Hematopoietic multipotent progenitor cell treated with erythropoietin and hydrocortisone succinate and interleukin-3 and kit ligand, for 6 days (in vitro differentiated cells): Measurements from ENCODE around the gene SAG.
A peak's percentile ranks its signal among the peaks of the same experiment; 100 is the strongest.

Source experiments
- DNase-seq: peaks from one replicate; pipeline ENCODE4 v3.0.0-alpha.2; 2015

The SAG gene

GRCh38 chr2:233307565-233307964, at the start of gene SAG:
TSS of gene SAG (plus strand) at chr2:233307816. CDS start at chr2:233309190, 1,374 bp downstream.
- no peak for DNase-seq

GRCh38 chr2:233258211-233258610, 49.4 kb upstream of the SAG start:
- DNase-seq, result no peak

- no peak for DNase-seq
These were observed 47.9 kb upstream of the SAG start for GRCh38 chr2:233259730-233260129.

GRCh38 chr2:233260661-233261060, 47.0 kb upstream of the SAG start:
- DNase-seq, result no peak

GRCh38 chr2:233261819-233262555, 45.6 kb upstream of the SAG start:
- no peak for DNase-seq

GRCh38 chr2:233262562-233262961, 45.1 kb upstream of the SAG start:
- DNase-seq, result no peak

GRCh38 chr2:233263045-233263570, 44.5 kb upstream of the SAG start:
- DNase-seq, result no peak

GRCh38 chr2:233264667-233265066, 42.9 kb upstream of the SAG start:
- DNase-seq, result no peak

GRCh38 chr2:233265899-233266431, 41.7 kb upstream of the SAG start:
- no peak for DNase-seq

- no peak for DNase-seq
These were observed 41.1 kb upstream of the SAG start for GRCh38 chr2:233266481-233266880.

GRCh38 chr2:233267516-233268245, 39.9 kb upstream of the SAG start:
- DNase-seq, result peak; percentile 18

- no peak for DNase-seq
These were observed 37.2 kb upstream of the SAG start for GRCh38 chr2:233270366-233270765.

- no peak for DNase-seq
These were observed 36.7 kb upstream of the SAG start for GRCh38 chr2:233270951-233271350.

GRCh38 chr2:233271693-233272092, 35.9 kb upstream of the SAG start:
- DNase-seq, result no peak

GRCh38 chr2:233273120-233273519, 34.5 kb upstream of the SAG start:
- no peak for DNase-seq

GRCh38 chr2:233275223-233275622, 32.4 kb upstream of the SAG start:
- DNase-seq, result no peak

GRCh38 chr2:233278921-233279320, 28.7 kb upstream of the SAG start:
- no peak for DNase-seq

GRCh38 chr2:233280114-233280693, 27.4 kb upstream of the SAG start:
- DNase-seq, result peak; percentile 45

GRCh38 chr2:233281553-233281952, 26.1 kb upstream of the SAG start:
- no peak for DNase-seq

- DNase-seq, result no peak
These were observed 25.5 kb upstream of the SAG start for GRCh38 chr2:233281992-233282603.

GRCh38 chr2:233285921-233286320, 21.7 kb upstream of the SAG start:
- no peak for DNase-seq

GRCh38 chr2:233287871-233288270, 19.7 kb upstream of the SAG start:
- no peak for DNase-seq

- no peak for DNase-seq
These were observed 19.0 kb upstream of the SAG start for GRCh38 chr2:233288663-233289062.
